ENCODE measurements around the gene RHCE. TPM values are rescaled to one million over a fixed set of nuclear protein-coding genes. Genes with fewer than 3 reads are reported as not detected.

RHCE gene
- total RNA-seq, 1 donor from 2014 or later = not detected

DNA sequence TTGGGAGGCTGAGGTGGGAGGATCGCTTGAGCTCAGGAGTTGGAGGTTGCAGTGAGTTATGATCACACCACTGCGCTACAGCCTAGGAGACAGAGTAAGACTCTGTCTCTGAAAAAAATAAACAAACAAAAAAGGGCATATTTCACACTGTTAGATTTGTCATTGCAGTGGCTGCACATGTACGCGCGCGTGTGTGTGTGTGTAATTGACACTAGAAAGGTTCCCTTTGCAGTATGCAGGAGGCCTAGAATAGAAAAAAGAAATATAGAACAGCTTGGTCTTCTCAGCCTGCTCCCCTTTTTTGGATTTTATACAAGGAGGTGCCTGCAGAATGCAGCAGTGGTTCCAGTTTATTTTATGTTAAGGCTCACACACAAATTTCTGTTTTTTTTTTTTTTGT, 18.7 kb upstream of the RHCE start:
- TF ChIP-seq, protein P1, sequence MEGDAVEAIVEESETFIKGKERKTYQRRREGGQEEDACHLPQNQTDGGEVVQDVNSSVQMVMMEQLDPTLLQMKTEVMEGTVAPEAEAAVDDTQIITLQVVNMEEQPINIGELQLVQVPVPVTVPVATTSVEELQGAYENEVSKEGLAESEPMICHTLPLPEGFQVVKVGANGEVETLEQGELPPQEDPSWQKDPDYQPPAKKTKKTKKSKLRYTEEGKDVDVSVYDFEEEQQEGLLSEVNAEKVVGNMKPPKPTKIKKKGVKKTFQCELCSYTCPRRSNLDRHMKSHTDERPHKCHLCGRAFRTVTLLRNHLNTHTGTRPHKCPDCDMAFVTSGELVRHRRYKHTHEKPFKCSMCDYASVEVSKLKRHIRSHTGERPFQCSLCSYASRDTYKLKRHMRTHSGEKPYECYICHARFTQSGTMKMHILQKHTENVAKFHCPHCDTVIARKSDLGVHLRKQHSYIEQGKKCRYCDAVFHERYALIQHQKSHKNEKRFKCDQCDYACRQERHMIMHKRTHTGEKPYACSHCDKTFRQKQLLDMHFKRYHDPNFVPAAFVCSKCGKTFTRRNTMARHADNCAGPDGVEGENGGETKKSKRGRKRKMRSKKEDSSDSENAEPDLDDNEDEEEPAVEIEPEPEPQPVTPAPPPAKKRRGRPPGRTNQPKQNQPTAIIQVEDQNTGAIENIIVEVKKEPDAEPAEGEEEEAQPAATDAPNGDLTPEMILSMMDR (IDR thresholded peaks at IDR 0.05; ENCODE audit: unreplicated experiment) = no peak
- H3K27ac Mint-ChIP-seq = no peak overlapping the region
- H3K4me3 Mint-ChIP-seq (ENCODE audit: low read depth) = no peak overlapping the region
- H3K9me3 Mint-ChIP-seq (ENCODE audit: low read depth) = no peaks in the 10 kb centered on the region
- DNase-seq (ENCODE audit: low spot score, unreplicated experiment) = no peak
- H3K27me3 Mint-ChIP-seq = no peaks in the 10 kb centered on the region
- no peaks in the 10 kb centered on the region for H3K36me3 Mint-ChIP-seq (ENCODE audit: insufficient read depth)
- peaks cover 18% of the 10 kb centered on the region for H3K4me1 Mint-ChIP-seq (ENCODE audit: low read depth)

DNA sequence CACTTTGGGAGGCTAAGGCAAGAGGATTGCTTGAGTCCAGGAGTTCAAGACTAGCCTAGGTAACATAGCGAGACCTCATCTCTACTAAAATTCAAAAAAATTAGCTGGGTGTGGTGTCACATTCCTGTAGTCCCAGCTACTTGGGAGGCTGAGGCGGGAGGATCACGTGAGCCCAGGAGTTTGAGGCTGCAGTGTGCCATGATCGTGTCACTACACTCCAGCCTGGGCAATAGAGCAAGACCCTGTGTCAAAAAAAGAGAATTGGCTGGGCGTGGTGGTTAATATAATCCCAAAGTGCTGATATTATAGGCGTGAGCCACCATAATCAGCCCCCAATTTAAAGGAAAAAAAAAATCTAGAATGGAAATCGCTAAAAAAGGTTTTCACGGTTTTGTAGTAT, 17.0 kb upstream of the RHCE start:
- Mint-ChIP-seq H3K27ac (no peak overlapping the region), H3K36me3 (ENCODE audit: insufficient read depth) (no peaks in the 10 kb centered on the region), H3K27me3 (no peaks in the 10 kb centered on the region), H3K4me1 (ENCODE audit: low read depth) (peaks cover 23% of the 10 kb centered on the region), H3K9me3 (ENCODE audit: low read depth) (no peaks in the 10 kb centered on the region), H3K4me3 (ENCODE audit: low read depth) (no peak overlapping the region)
- TF ChIP-seq, protein P1 (IDR thresholded peaks at IDR 0.05; ENCODE audit: unreplicated experiment) = no peak
- DNase-seq (ENCODE audit: low spot score, unreplicated experiment) = no peak

DNA sequence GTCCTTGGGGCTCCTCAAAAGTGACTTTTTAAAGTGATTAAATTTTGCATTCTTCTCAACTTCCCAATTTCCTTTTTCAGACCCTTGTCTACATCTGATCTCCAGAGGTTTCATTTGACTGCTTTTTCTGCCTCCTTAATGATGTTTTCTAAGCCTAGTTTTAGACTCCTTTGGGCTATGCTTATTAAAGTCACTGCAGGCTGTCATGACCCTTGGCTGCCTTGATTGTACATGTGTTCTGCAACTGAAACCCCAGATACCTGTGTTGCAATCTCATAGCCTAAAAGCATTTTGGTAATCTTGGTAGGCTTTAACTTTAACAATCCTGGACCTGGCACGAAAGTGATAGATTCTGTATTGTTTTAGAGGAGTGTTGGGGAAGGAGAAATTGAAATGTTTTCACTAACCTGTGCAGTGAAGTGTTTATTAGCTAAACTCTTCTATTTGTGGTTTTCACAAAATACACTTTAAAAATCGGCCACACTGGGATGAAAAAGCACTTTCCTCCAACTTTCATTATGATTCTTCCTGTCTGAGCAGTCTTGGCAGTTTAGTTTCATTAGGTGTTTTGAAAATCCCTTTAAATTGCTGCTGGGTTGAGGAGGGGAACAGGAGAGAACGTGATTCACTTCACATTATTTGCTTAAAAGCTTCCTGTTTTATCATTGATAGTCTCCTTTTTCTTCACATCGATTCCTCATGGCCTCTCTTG, 14.9 kb upstream of the RHCE start:
- no peak overlapping the region for H3K27ac Mint-ChIP-seq
- H3K27me3 Mint-ChIP-seq = no peaks in the 10 kb centered on the region
- DNase-seq (ENCODE audit: low spot score, unreplicated experiment) = no peak
- H3K4me1 Mint-ChIP-seq (ENCODE audit: low read depth) = peaks cover 24% of the 10 kb centered on the region
- H3K4me3 Mint-ChIP-seq (ENCODE audit: low read depth) = no peak overlapping the region
- no peaks in the 10 kb centered on the region for H3K36me3 Mint-ChIP-seq (ENCODE audit: insufficient read depth)
- H3K9me3 Mint-ChIP-seq (ENCODE audit: low read depth) = no peaks in the 10 kb centered on the region
- TF ChIP-seq, protein P1 (IDR thresholded peaks at IDR 0.05; ENCODE audit: unreplicated experiment) = no peak

DNA sequence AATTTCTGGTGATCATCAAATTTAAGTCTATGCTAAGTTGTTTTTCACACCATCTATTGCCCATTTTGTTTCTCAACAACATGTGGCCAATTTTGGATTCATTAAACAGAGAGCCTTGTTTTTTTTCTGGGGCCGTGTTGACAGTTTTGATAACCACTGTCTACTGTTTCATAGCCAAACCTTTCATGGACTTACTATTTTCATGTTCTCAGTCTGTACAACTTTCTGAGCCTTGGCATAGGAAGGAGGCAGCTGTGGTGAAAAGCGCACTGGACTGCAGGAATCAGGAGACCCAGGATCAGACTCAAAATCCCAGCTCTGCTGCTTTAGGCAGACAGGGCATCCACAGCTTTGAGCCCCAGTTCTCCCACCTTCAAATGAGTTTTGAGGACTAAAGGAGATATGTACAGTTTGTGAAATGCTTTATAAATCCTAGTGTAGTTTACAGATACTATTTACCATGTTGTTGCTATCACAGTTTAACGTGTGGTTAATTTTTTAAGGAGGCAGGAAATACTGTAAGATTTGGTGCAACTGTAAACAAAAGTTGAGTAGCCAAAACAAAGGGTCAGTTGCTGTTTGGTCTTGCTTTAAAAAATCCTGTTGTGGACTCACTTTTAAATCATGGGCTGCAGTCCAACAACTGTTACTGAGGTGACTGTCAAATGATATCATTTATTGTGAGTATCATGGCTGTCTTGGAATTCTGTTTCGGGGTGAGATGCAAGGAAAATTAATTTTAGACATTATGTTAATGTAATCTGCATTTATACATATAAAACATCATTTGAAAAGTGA, 13.0 kb upstream of the RHCE start:
- H3K36me3 Mint-ChIP-seq (ENCODE audit: insufficient read depth) = no peaks in the 10 kb centered on the region
- no peak for DNase-seq (ENCODE audit: low spot score, unreplicated experiment)
- TF ChIP-seq, protein P1 (IDR thresholded peaks at IDR 0.05; ENCODE audit: unreplicated experiment) = no peak
- H3K4me3 Mint-ChIP-seq (ENCODE audit: low read depth) = peak overlapping the region; percentile 84
- peaks cover 25% of the 10 kb centered on the region for H3K4me1 Mint-ChIP-seq (ENCODE audit: low read depth)
- H3K9me3 Mint-ChIP-seq (ENCODE audit: low read depth) = no peaks in the 10 kb centered on the region
- peaks cover 8% of the 10 kb centered on the region for H3K27me3 Mint-ChIP-seq
- H3K27ac Mint-ChIP-seq = no peak overlapping the region

DNA sequence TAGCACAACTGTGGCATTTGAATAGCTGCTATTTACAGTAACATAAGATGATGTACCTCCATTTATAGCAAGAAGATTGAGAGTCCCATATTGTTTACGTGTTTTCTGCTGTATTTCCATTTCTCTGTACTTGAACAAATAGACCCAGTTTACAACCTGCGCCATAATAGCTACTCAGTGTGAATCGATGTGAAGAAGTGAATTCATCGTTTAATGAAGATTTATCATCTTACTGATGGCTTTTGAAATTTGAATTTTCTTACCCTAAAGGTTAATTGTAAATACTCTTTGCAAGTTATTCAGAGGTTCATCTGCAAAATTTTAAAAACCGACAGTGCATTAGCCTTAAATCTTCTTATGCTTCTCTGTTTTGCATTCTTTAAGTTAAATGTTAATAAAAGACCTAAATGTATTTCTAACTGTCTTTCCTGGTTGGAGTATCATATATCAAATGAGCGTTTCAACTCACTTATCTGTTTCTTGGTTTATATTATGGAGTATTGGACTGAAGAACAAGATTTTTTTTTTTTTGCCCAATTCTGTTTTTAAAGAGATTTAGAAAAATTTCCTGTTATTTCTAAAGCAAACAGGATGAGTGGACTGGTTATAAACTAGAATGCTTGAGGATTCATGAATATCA, 12.2 kb upstream of the RHCE start:
- TF ChIP-seq, protein P1 (IDR thresholded peaks at IDR 0.05; ENCODE audit: unreplicated experiment) = no peak
- H3K27ac Mint-ChIP-seq = no peak overlapping the region
- no peaks in the 10 kb centered on the region for H3K36me3 Mint-ChIP-seq (ENCODE audit: insufficient read depth)
- DNase-seq (ENCODE audit: low spot score, unreplicated experiment) = no peak
- H3K9me3 Mint-ChIP-seq (ENCODE audit: low read depth) = no peaks in the 10 kb centered on the region
- peak overlapping the region; percentile 84 for H3K4me3 Mint-ChIP-seq (ENCODE audit: low read depth)
- H3K27me3 Mint-ChIP-seq = peaks cover 10% of the 10 kb centered on the region
- H3K4me1 Mint-ChIP-seq (ENCODE audit: low read depth) = peaks cover 25% of the 10 kb centered on the region
